ENCODE results near the gene SEPTIN7. TPM values are rescaled to one million over a fixed set of nuclear protein-coding genes. Genes with fewer than 3 reads are reported as not detected.

The SEPTIN7 gene
- polyA plus RNA-seq, 1 donor: 258 TPM

GRCh38 chr7:35781767-35782515, 18.9 kb upstream of the SEPTIN7 start:
- WGBS (ENCODE audit: insufficient coverage, low lambda C conversion rate): 96% methylated on average over 7 of the region's 9 CpGs

GRCh38 chr7:35784332-35784731, 16.5 kb upstream of the SEPTIN7 start:
- Histone ChIP-seq H3K4me3 (ENCODE audit: low read length) (no peak overlapping the region), H3K4me1 (ENCODE audit: control insufficient read depth, insufficient read depth, low read length) (no peaks in the 10 kb centered on the region), H3K27ac (ENCODE audit: low read length) (no peak overlapping the region), H3K36me3 (ENCODE audit: control insufficient read depth, insufficient read depth, low read length) (no peaks in the 10 kb centered on the region), H3K9me3 (ENCODE audit: control insufficient read depth, low read depth, low read length) (no peaks in the 10 kb centered on the region), H3K27me3 (ENCODE audit: control insufficient read depth, insufficient read depth, low read length) (no peaks in the 10 kb centered on the region)
- 100% methylated on average over 1 of the region's 3 CpGs for WGBS (ENCODE audit: insufficient coverage, low lambda C conversion rate)
- DNase-seq: no peak

More at GRCh38 chr7:35781767-35782515, 18.9 kb upstream of the SEPTIN7 start:
- H3K4me3 ChIP-seq (ENCODE audit: low read length): no peak overlapping the region
- no peaks in the 10 kb centered on the region for H3K36me3 ChIP-seq (ENCODE audit: control insufficient read depth, insufficient read depth, low read length)
- H3K27me3 ChIP-seq (ENCODE audit: control insufficient read depth, insufficient read depth, low read length): no peaks in the 10 kb centered on the region
- H3K9me3 ChIP-seq (ENCODE audit: control insufficient read depth, low read depth, low read length): no peaks in the 10 kb centered on the region
- no peak overlapping the region for H3K27ac ChIP-seq (ENCODE audit: low read length)
- H3K4me1 ChIP-seq (ENCODE audit: control insufficient read depth, insufficient read depth, low read length): no peaks in the 10 kb centered on the region
- DNase-seq: no peak

GRCh38 chr7:35785250-35785649, 15.6 kb upstream of the SEPTIN7 start:
- H3K4me1 ChIP-seq (ENCODE audit: control insufficient read depth, insufficient read depth, low read length): no peaks in the 10 kb centered on the region
- no CpG with 5 or more reads among the region's 2 CpGs for WGBS (ENCODE audit: insufficient coverage, low lambda C conversion rate)
- H3K4me3 ChIP-seq (ENCODE audit: low read length): no peak overlapping the region
- H3K9me3 ChIP-seq (ENCODE audit: control insufficient read depth, low read depth, low read length): no peaks in the 10 kb centered on the region
- no peaks in the 10 kb centered on the region for H3K27me3 ChIP-seq (ENCODE audit: control insufficient read depth, insufficient read depth, low read length)
- H3K27ac ChIP-seq (ENCODE audit: low read length): no peak overlapping the region
- no peak for DNase-seq
- H3K36me3 ChIP-seq (ENCODE audit: control insufficient read depth, insufficient read depth, low read length): no peaks in the 10 kb centered on the region

GRCh38 chr7:35787925-35788324, 12.9 kb upstream of the SEPTIN7 start:
- no peaks in the 10 kb centered on the region for H3K9me3 ChIP-seq (ENCODE audit: control insufficient read depth, low read depth, low read length)
- WGBS (ENCODE audit: insufficient coverage, low lambda C conversion rate): 83% methylated on average over 1 of the region's 2 CpGs

GRCh38 chr7:35792472-35792871, 8.4 kb upstream of the SEPTIN7 start:
- Histone ChIP-seq H3K27ac (ENCODE audit: low read length) (no peak overlapping the region), H3K4me3 (ENCODE audit: low read length) (no peak overlapping the region), H3K27me3 (ENCODE audit: control insufficient read depth, insufficient read depth, low read length) (no peaks in the 10 kb centered on the region), H3K9me3 (ENCODE audit: control insufficient read depth, low read depth, low read length) (no peaks in the 10 kb centered on the region), H3K36me3 (ENCODE audit: control insufficient read depth, insufficient read depth, low read length) (no peaks in the 10 kb centered on the region), H3K4me1 (ENCODE audit: control insufficient read depth, insufficient read depth, low read length) (no peaks in the 10 kb centered on the region)
- no CpG with 5 or more reads among the region's 1 CpG for WGBS (ENCODE audit: insufficient coverage, low lambda C conversion rate)
- DNase-seq: no peak

More at GRCh38 chr7:35787925-35788324, 12.9 kb upstream of the SEPTIN7 start:
- Histone ChIP-seq H3K4me3 (ENCODE audit: low read length) (no peak overlapping the region), H3K27me3 (ENCODE audit: control insufficient read depth, insufficient read depth, low read length) (no peaks in the 10 kb centered on the region), H3K4me1 (ENCODE audit: control insufficient read depth, insufficient read depth, low read length) (no peaks in the 10 kb centered on the region), H3K36me3 (ENCODE audit: control insufficient read depth, insufficient read depth, low read length) (no peaks in the 10 kb centered on the region), H3K27ac (ENCODE audit: low read length) (no peak overlapping the region)
- DNase-seq: no peak

GRCh38 chr7:35792873-35793489, 7.9 kb upstream of the SEPTIN7 start:
- H3K4me1 ChIP-seq (ENCODE audit: control insufficient read depth, insufficient read depth, low read length): no peaks in the 10 kb centered on the region
- DNase-seq: no peak
- no peaks in the 10 kb centered on the region for H3K27me3 ChIP-seq (ENCODE audit: control insufficient read depth, insufficient read depth, low read length)
- WGBS (ENCODE audit: insufficient coverage, low lambda C conversion rate): no CpG with 5 or more reads among the region's 4 CpGs
- H3K4me3 ChIP-seq (ENCODE audit: low read length): no peak overlapping the region
- H3K9me3 ChIP-seq (ENCODE audit: control insufficient read depth, low read depth, low read length): no peaks in the 10 kb centered on the region
- no peak overlapping the region for H3K27ac ChIP-seq (ENCODE audit: low read length)
- H3K36me3 ChIP-seq (ENCODE audit: control insufficient read depth, insufficient read depth, low read length): no peaks in the 10 kb centered on the region

- Histone ChIP-seq H3K27ac (ENCODE audit: low read length) (no peak overlapping the region), H3K27me3 (ENCODE audit: control insufficient read depth, insufficient read depth, low read length) (no peaks in the 10 kb centered on the region), H3K4me1 (ENCODE audit: control insufficient read depth, insufficient read depth, low read length) (no peaks in the 10 kb centered on the region), H3K4me3 (ENCODE audit: low read length) (no peak overlapping the region), H3K9me3 (ENCODE audit: control insufficient read depth, low read depth, low read length) (no peaks in the 10 kb centered on the region), H3K36me3 (ENCODE audit: control insufficient read depth, insufficient read depth, low read length) (no peaks in the 10 kb centered on the region)
- WGBS (ENCODE audit: insufficient coverage, low lambda C conversion rate): 100% methylated on average over 2 of the region's 5 CpGs
- no peak for DNase-seq
These were observed 3.5 kb upstream of the SEPTIN7 start for GRCh38 chr7:35797311-35797710.

GRCh38 chr7:35799846-35800717, 775 bp upstream of the SEPTIN7 start:
- peaks cover 10% of the 10 kb centered on the region for H3K4me1 ChIP-seq (ENCODE audit: control insufficient read depth, insufficient read depth, low read length)
- no CpG with 5 or more reads among the region's 37 CpGs for WGBS (ENCODE audit: insufficient coverage, low lambda C conversion rate)
- peaks cover 2% of the 10 kb centered on the region for H3K36me3 ChIP-seq (ENCODE audit: control insufficient read depth, insufficient read depth, low read length)
- no peaks in the 10 kb centered on the region for H3K27me3 ChIP-seq (ENCODE audit: control insufficient read depth, insufficient read depth, low read length)
- no peaks in the 10 kb centered on the region for H3K9me3 ChIP-seq (ENCODE audit: control insufficient read depth, low read depth, low read length)
- H3K27ac ChIP-seq (ENCODE audit: low read length): peak overlapping the region; percentile 88
- peak; percentile 87 to 95 for DNase-seq
- peak overlapping the region; percentile 69 for H3K4me3 ChIP-seq (ENCODE audit: low read length)

GRCh38 chr7:35801392-35802101, 690 bp downstream of the SEPTIN7 start:
- peak overlapping the region; percentile 69 for H3K4me3 ChIP-seq (ENCODE audit: low read length)
- H3K9me3 ChIP-seq (ENCODE audit: control insufficient read depth, low read depth, low read length): no peaks in the 10 kb centered on the region
- H3K4me1 ChIP-seq (ENCODE audit: control insufficient read depth, insufficient read depth, low read length): peaks cover 10% of the 10 kb centered on the region
- H3K27ac ChIP-seq (ENCODE audit: low read length): peak overlapping the region; percentile 88
- H3K27me3 ChIP-seq (ENCODE audit: control insufficient read depth, insufficient read depth, low read length): no peaks in the 10 kb centered on the region
- H3K36me3 ChIP-seq (ENCODE audit: control insufficient read depth, insufficient read depth, low read length): peaks cover 2% of the 10 kb centered on the region
- 5% methylated on average over 7 of the region's 70 CpGs for WGBS (ENCODE audit: insufficient coverage, low lambda C conversion rate)
- DNase-seq: peak; percentile 42 to 80

- H3K27ac ChIP-seq (ENCODE audit: low read length): peak overlapping the region; percentile 88
- H3K9me3 ChIP-seq (ENCODE audit: control insufficient read depth, low read depth, low read length): no peaks in the 10 kb centered on the region
- peak overlapping the region; percentile 69 for H3K4me3 ChIP-seq (ENCODE audit: low read length)
- H3K36me3 ChIP-seq (ENCODE audit: control insufficient read depth, insufficient read depth, low read length): peaks cover 2% of the 10 kb centered on the region
- DNase-seq: no peak
- peaks cover 10% of the 10 kb centered on the region for H3K4me1 ChIP-seq (ENCODE audit: control insufficient read depth, insufficient read depth, low read length)
- 0% methylated on average over 3 of the region's 4 CpGs for WGBS (ENCODE audit: insufficient coverage, low lambda C conversion rate)
- no peaks in the 10 kb centered on the region for H3K27me3 ChIP-seq (ENCODE audit: control insufficient read depth, insufficient read depth, low read length)
These were observed 1.2 kb downstream of the SEPTIN7 start for GRCh38 chr7:35802102-35802466.
